CD14-positive monocyte (primary cell): ENCODE data around the gene SPON2. TPM values are rescaled to one million over a fixed set of nuclear protein-coding genes. Genes with fewer than 3 reads are reported as not detected.

Experiments used
- DNase-seq, 3 donors: peaks; one replicate each; pipeline ENCODE4 v3.0.0-alpha.2; 2011 to 2022
- H2AFZ ChIP-seq: 2 replicates; pipeline ENCODE4 v1.6.0; 2012; ENCODE audit warnings: mild to moderate bottlenecking, low read depth, low read length, inconsistent platforms; ENCODE audit not compliant: insufficient read depth, poor library complexity, severe bottlenecking
- H3K27ac ChIP-seq, 2 donors: 1 replicate in 1 of 2; 2 replicates in 1 of 2; pipeline ENCODE4 v1.5.1; 2012 to 2013; ENCODE audit warnings: low read length in 2 of 2, control low read depth in 1 of 2, inconsistent platforms in 1 of 2, low read depth in 1 of 2, mild to moderate bottlenecking in 1 of 2
- H3K27me3 ChIP-seq, 2 donors: one replicate each; pipeline versions ENCODE4 v1.6.0 to v1.6.1; 2011 to 2013; ENCODE audit warnings: low read length in 2 of 2; ENCODE audit not compliant: control insufficient read depth in 2 of 2, insufficient read depth in 2 of 2
- H3K36me3 ChIP-seq, 2 donors: replicated peaks in 1 of 2; 1 replicate in 1 of 2; 2 replicates in 1 of 2; pipeline versions ENCODE4 v1.5.1 to v1.6.1; 2012 to 2013; ENCODE audit warnings: low read length in 2 of 2, control low read depth in 1 of 2, inconsistent platforms in 1 of 2, mild to moderate bottlenecking in 1 of 2; ENCODE audit not compliant: insufficient read depth in 2 of 2, control insufficient read depth in 1 of 2
- H3K4me1 ChIP-seq, 2 donors: 1 replicate in 1 of 2; 2 replicates in 1 of 2; pipeline versions ENCODE4 v1.5.1 to v1.6.1; 2012 to 2013; ENCODE audit warnings: low read length in 2 of 2, control low read depth in 1 of 2, inconsistent platforms in 1 of 2, mild to moderate bottlenecking in 1 of 2, moderate library complexity in 1 of 2; ENCODE audit not compliant: insufficient read depth in 2 of 2, control insufficient read depth in 1 of 2
- H3K4me2 ChIP-seq: replicated peaks from 2 replicates; pipeline ENCODE3; 2012; ENCODE audit warnings: low read length, moderate library complexity, mild to moderate bottlenecking; ENCODE audit not compliant: poor library complexity, severe bottlenecking; ENCODE audit errors: extremely low read depth
- H3K4me3 ChIP-seq, 3 experiments: fragments of 200-600 bp in 1 of 3; sonication (generic) in 1 of 3; replicated peaks in 1 of 3; 1 replicate in 2 of 3; 2 replicates in 1 of 3; pipeline ENCODE4 v1.5.1; 2011 to 2013; ENCODE audit warnings: low read length in 3 of 3, mild to moderate bottlenecking in 3 of 3, control low read depth in 2 of 3, low read depth in 2 of 3, inconsistent platforms in 1 of 3, moderate library complexity in 1 of 3
- H3K79me2 ChIP-seq: 2 replicates; pipeline ENCODE4 v1.6.0; 2012; ENCODE audit warnings: mild to moderate bottlenecking, control low read depth, inconsistent platforms, low read length, moderate library complexity; ENCODE audit not compliant: insufficient read depth
- H3K9ac ChIP-seq: 2 replicates; pipeline ENCODE4 v1.6.0; 2017; ENCODE audit warnings: low read length, mild to moderate bottlenecking; ENCODE audit not compliant: insufficient read depth, poor library complexity, severe bottlenecking
- H3K9me3 ChIP-seq, 2 donors: replicated peaks in 1 of 2; 1 replicate in 1 of 2; 2 replicates in 1 of 2; pipeline versions ENCODE4 v1.5.1 to v1.6.1; 2012 to 2013; ENCODE audit warnings: low read length in 2 of 2, control low read depth in 1 of 2; ENCODE audit not compliant: control insufficient read depth in 1 of 2, insufficient read depth in 1 of 2
- H4K20me1 ChIP-seq: 2 replicates; pipeline ENCODE4 v1.6.0; 2012; ENCODE audit warnings: mild to moderate bottlenecking, low read length, control low read depth, moderate library complexity; ENCODE audit not compliant: insufficient read depth
- H3K27ac Mint-ChIP-seq, 7 donors: one replicate each; pipeline ENCODE4 v1.8.0; 2020; ENCODE audit warnings: mild to moderate bottlenecking in 7 of 7, mixed read lengths in 7 of 7, moderate library complexity in 6 of 7, inconsistent platforms in 2 of 7
- H3K27me3 Mint-ChIP-seq, 3 donors: one replicate each; pipeline ENCODE4 v1.8.0; 2021 to 2022; ENCODE audit warnings: low read depth in 3 of 3, mild to moderate bottlenecking in 3 of 3, mixed read lengths in 3 of 3, moderate library complexity in 3 of 3, inconsistent platforms in 1 of 3
- H3K36me3 Mint-ChIP-seq, 2 donors: one replicate each; pipeline ENCODE4 v1.8.0; 2020; ENCODE audit warnings: mixed read lengths in 2 of 2, inconsistent platforms in 1 of 2, mild to moderate bottlenecking in 1 of 2
- H3K4me1 Mint-ChIP-seq: one replicate; pipeline ENCODE4 v1.8.0; 2020; ENCODE audit warnings: mild to moderate bottlenecking, mixed read lengths
- H3K4me3 Mint-ChIP-seq, 2 donors: one replicate each; pipeline ENCODE4 v1.8.0; 2020; ENCODE audit warnings: mild to moderate bottlenecking in 2 of 2, mixed read lengths in 2 of 2, moderate library complexity in 1 of 2
- H3K9me3 Mint-ChIP-seq, 7 donors: one replicate each; pipeline ENCODE4 v1.8.0; 2020 to 2022; ENCODE audit warnings: mixed read lengths in 7 of 7, mild to moderate bottlenecking in 6 of 7, moderate library complexity in 6 of 7, inconsistent platforms in 2 of 7
- WGBS: methylation state at CpG from one replicate; pipeline ENCODE4 v1.1.5; 2013; ENCODE audit warnings: missing lambda C conversion rate; ENCODE audit not compliant: insufficient coverage; 5-methylcytosine and 5-hydroxymethylcytosine counted together
- intact Hi-C, 2 donors: fragments of 100-400 bp; cut with micrococcal nuclease; formaldehyde crosslinking; loops; one replicate each; pipeline versions ENCODE4 v1.15.0 to v1.15.1; 2023
- polyA plus RNA-seq, 3 donors: library from polyadenylated mRNA; depleted of rRNA in 1 of 3; unstranded in 2 of 3; stranded (reverse) in 1 of 3; fragments of 300-500 nt in 2 of 3; fragments of >200 nt in 1 of 3; fragmentation: Illumina TruSeq in 2 of 3; gene quantifications; 1 replicate in 2 of 3; 2 replicates in 1 of 3; pipeline ENCODE4 v1.2.3, GENCODE V29; 2012 to 2021
- TF ChIP-seq, protein P1 (sequence below): fragments of 200-600 bp; IDR thresholded peaks from one replicate; pipeline ENCODE4 v1.8.0; 2022; ENCODE audit warnings: antibody characterized with exemption, mild to moderate bottlenecking

SPON2 gene
- polyA plus RNA-seq, 3 donors, result 0.74 to 1.4 (median 0.90) TPM

GRCh38 chr4:1169691-1170096 lies 2.7 kb downstream of the SPON2 start:
- H3K36me3 ChIP-seq, result no peaks in the 10 kb centered on the region
- DNase-seq, result no peak
- no peak overlapping the region for H2AFZ ChIP-seq
- peaks cover 23 to 63% of the 10 kb centered on the region in 2 donors for H3K27me3 ChIP-seq
- Mint-ChIP-seq H3K4me1 (peaks cover 25% of the 10 kb centered on the region), H3K27ac (no peak overlapping the region), H3K9me3 (peaks cover 0 to 15% (median 2%) of the 10 kb centered on the region in 7 donors), H3K36me3 (peaks cover 5 to 12% of the 10 kb centered on the region in 2 donors), H3K4me3 (no peak overlapping the region), H3K27me3 (peaks cover 44 to 68% (median 67%) of the 10 kb centered on the region in 3 donors)
- peaks cover 0 to 14% of the 10 kb centered on the region in 2 donors for H3K9me3 ChIP-seq
- no peak overlapping the region for H3K9ac ChIP-seq
- H3K4me2 ChIP-seq, result no peak overlapping the region
- no peaks in the 10 kb centered on the region for H4K20me1 ChIP-seq
- TF ChIP-seq, protein P1, sequence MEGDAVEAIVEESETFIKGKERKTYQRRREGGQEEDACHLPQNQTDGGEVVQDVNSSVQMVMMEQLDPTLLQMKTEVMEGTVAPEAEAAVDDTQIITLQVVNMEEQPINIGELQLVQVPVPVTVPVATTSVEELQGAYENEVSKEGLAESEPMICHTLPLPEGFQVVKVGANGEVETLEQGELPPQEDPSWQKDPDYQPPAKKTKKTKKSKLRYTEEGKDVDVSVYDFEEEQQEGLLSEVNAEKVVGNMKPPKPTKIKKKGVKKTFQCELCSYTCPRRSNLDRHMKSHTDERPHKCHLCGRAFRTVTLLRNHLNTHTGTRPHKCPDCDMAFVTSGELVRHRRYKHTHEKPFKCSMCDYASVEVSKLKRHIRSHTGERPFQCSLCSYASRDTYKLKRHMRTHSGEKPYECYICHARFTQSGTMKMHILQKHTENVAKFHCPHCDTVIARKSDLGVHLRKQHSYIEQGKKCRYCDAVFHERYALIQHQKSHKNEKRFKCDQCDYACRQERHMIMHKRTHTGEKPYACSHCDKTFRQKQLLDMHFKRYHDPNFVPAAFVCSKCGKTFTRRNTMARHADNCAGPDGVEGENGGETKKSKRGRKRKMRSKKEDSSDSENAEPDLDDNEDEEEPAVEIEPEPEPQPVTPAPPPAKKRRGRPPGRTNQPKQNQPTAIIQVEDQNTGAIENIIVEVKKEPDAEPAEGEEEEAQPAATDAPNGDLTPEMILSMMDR, result no peak
- H3K79me2 ChIP-seq, result no peaks in the 10 kb centered on the region
- peaks cover 29 to 40% of the 10 kb centered on the region in 2 donors for H3K4me1 ChIP-seq
- intact Hi-C loops, result loop anchor here (5.0 to 10.0 kb wide), 4 partner anchors 33 to 78 kb away; partner anchors contain the start of gene CTBP1 (in 1 of the 2)
- 89% methylated on average over 13 of the region's 13 CpGs for WGBS
- H3K27ac ChIP-seq, result no peak overlapping the region
- no peak overlapping the region for H3K4me3 ChIP-seq

DNA sequence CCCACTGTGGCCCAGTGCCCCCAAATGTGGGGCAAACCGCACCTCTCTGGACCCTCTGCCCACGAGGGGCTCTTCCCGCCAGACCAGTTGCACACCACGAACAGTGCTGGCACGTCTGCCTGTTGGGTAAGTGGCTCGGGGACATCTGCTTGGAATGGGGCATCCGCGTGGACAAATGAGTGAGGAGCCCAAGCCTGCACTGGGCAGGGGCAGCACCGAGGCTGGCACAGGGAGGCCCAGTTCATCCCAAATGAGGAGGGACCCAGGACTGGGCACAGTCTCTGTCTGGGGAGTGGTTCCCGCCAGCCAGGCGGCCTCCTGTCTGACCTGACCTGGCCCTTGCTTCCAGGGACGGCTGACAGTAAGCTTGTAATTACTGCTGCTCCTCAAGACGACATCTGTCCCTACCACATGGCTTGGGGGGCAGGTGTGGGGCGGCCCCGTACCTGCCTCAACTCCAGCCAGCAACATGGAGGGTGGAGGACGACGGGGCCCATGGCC lies 3.2 kb downstream of the SPON2 start:
- H3K4me2 ChIP-seq, result no peak overlapping the region
- Mint-ChIP-seq H3K36me3 (peaks cover 10 to 12% of the 10 kb centered on the region in 2 donors), H3K27ac (peak overlapping the region in 5 of 7 donors; percentile 6 to 83 (median 73)), H3K4me3 (peak overlapping the region; percentile 16 to 67), H3K9me3 (peaks cover 0 to 15% (median 2%) of the 10 kb centered on the region in 7 donors), H3K27me3 (peaks cover 43 to 65% (median 65%) of the 10 kb centered on the region in 3 donors), H3K4me1 (peaks cover 30% of the 10 kb centered on the region)
- H3K36me3 ChIP-seq, result no peaks in the 10 kb centered on the region
- intact Hi-C loops, result loop anchor here (5.0 to 10.0 kb wide), 3 partner anchors 33 to 78 kb away; partner anchors contain the start of gene CTBP1 (in 1 of the 2)
- peaks cover 0 to 14% of the 10 kb centered on the region in 2 donors for H3K9me3 ChIP-seq
- H3K4me3 ChIP-seq, result no peak overlapping the region
- H3K4me1 ChIP-seq, result peaks cover 30 to 45% of the 10 kb centered on the region in 2 donors
- H4K20me1 ChIP-seq, result no peaks in the 10 kb centered on the region
- TF ChIP-seq, protein P1, result no peak
- peaks cover 23 to 63% of the 10 kb centered on the region in 2 donors for H3K27me3 ChIP-seq
- H2AFZ ChIP-seq, result no peak overlapping the region
- 92% methylated on average over 16 of the region's 17 CpGs for WGBS
- no peak overlapping the region for H3K9ac ChIP-seq
- DNase-seq, result no peak
- H3K27ac ChIP-seq, result no peak overlapping the region
- no peaks in the 10 kb centered on the region for H3K79me2 ChIP-seq
